HepG2 (cell line): Measurements from ENCODE around the gene ZC3H12A. TPM values are rescaled to one million over a fixed set of nuclear protein-coding genes. Genes with fewer than 3 reads are reported as not detected.

Source experiments
- ATAC-seq: fragments of 200-7000 bp; cut with Tn5 transposase; 3 replicates; pipeline ENCODE4 v1.9.1; 2020; ENCODE audit warnings: mild to moderate bottlenecking, moderate library complexity
- BruUV-seq: library from RNA; stranded (reverse); fragments of 400-500 nt; replicated peaks from 2 replicates; lab custom pipeline; 2021; lab: Mats Ljungman, UMichigan
- CTCF ChIA-PET: fragments of 300-600 bp; formaldehyde crosslinking; extraction: SDS; loops from one replicate; lab custom pipeline; 2021; ENCODE audit warnings: low total read pairs, inconsistent platforms, low intra/inter-chr PET ratio; lab: Yijun Ruan, JAX
- POLR2A ChIA-PET: fragments of 350-600 bp; sonication (Branson Sonifier 250); formaldehyde crosslinking; loops from one replicate; lab custom pipeline; 2020; ENCODE audit warnings: antibody characterized with exemption, inconsistent platforms; lab: Yijun Ruan, JAX
- DNase-seq: peaks from one replicate; pipeline ENCODE4 v3.0.0-alpha.2; 2015; ENCODE audit warnings: low spot score
- FAIRE-seq: peaks from 3 replicates; lab custom pipeline; 2011; peaks lifted over from hg19 to GRCh38; lab: Jason Lieb, UNC
- H2AFZ ChIP-seq: one replicate; pipeline ENCODE4 v1.6.1; 2011; ENCODE audit warnings: low read length, inconsistent platforms
- H3K27ac ChIP-seq: fragments of 300-600 bp; 3 replicates; pipeline ENCODE4 v1.8.0; 2011; ENCODE audit warnings: mixed run types, mild to moderate bottlenecking, mixed read lengths, low read length, inconsistent platforms; ENCODE audit not compliant: insufficient read depth; ENCODE audit errors: extremely low read length
- H3K27me3 ChIP-seq, 2 experiments: fragments of 200-600 bp in 1 of 2; 2 replicates in 1 of 2; 3 replicates in 1 of 2; pipeline versions ENCODE4 v1.6.0 to v1.8.0; 2011; ENCODE audit warnings: low read length in 2 of 2, mild to moderate bottlenecking in 2 of 2, moderate library complexity in 2 of 2, inconsistent platforms in 1 of 2; ENCODE audit not compliant: insufficient read depth in 2 of 2, control insufficient read depth in 1 of 2
- H3K36me3 ChIP-seq, 2 experiments: fragments of 200-600 bp in 1 of 2; replicated peaks in 1 of 2; 2 replicates in 1 of 2; 3 replicates in 1 of 2; pipeline versions ENCODE4 v1.5.1 to v1.8.0; 2011; ENCODE audit warnings: low read length in 2 of 2, inconsistent platforms in 1 of 2; ENCODE audit not compliant: insufficient read depth in 2 of 2, control insufficient read depth in 1 of 2
- H3K4me1 ChIP-seq: 2 replicates; pipeline ENCODE4 v1.5.1; 2012; ENCODE audit warnings: low read length, inconsistent platforms; ENCODE audit not compliant: insufficient read depth
- H3K4me2 ChIP-seq: 2 replicates; pipeline ENCODE4 v1.6.0; 2011; ENCODE audit warnings: low read depth, low read length, inconsistent platforms
- H3K4me3 ChIP-seq, 3 experiments: fragments of 200-600 bp in 1 of 3; sonication (generic), shearing (Covaris generic) in 1 of 3; replicated peaks in 1 of 3; 2 replicates each; pipeline ENCODE4 v1.5.1; 2011 to 2016; ENCODE audit warnings: low read length in 3 of 3, inconsistent platforms in 2 of 3, low read depth in 2 of 3, mild to moderate bottlenecking in 2 of 3, control low read depth in 1 of 3, mixed read lengths in 1 of 3; ENCODE audit not compliant: insufficient read depth in 1 of 3
- H3K79me2 ChIP-seq: one replicate; pipeline ENCODE4 v1.6.1; 2011; ENCODE audit warnings: low read length, inconsistent platforms; ENCODE audit not compliant: insufficient read depth
- H3K9ac ChIP-seq: 2 replicates; pipeline ENCODE4 v1.6.0; 2011; ENCODE audit warnings: mild to moderate bottlenecking, low read depth, low read length, inconsistent platforms; ENCODE audit not compliant: insufficient read depth
- H3K9me3 ChIP-seq: 2 replicates; pipeline ENCODE4 v1.5.1; 2012; ENCODE audit warnings: mild to moderate bottlenecking, low read length
- H4K20me1 ChIP-seq: 2 replicates; pipeline ENCODE4 v1.6.0; 2011; ENCODE audit warnings: inconsistent platforms, mild to moderate bottlenecking, low read length, moderate library complexity; ENCODE audit not compliant: insufficient read depth
- ADNP ChIP-seq: sonication (generic); formaldehyde crosslinking; IDR thresholded peaks from 2 replicates; pipeline ENCODE4 v1.4.0; 2020; ENCODE audit warnings: missing genetic modification reagents
- BRD4 ChIP-seq: sonication (generic); formaldehyde crosslinking; IDR thresholded peaks from 2 replicates; pipeline ENCODE4 v1.4.0; 2020; ENCODE audit warnings: missing genetic modification reagents
- FOSL1 ChIP-seq: sonication (generic); formaldehyde crosslinking; IDR thresholded peaks from 2 replicates; pipeline ENCODE4 v1.9.0; 2021; ENCODE audit warnings: missing genetic modification reagents, borderline replicate concordance
- GABPA ChIP-seq, 2 experiments: IDR thresholded peaks; 2 replicates each; pipeline ENCODE4 v1.6.1; 2011 to 2016; ENCODE audit warnings: low read depth in 2 of 2, low read length in 1 of 2, missing biosample characterization in 1 of 2, missing genetic modification characterization in 1 of 2
- HOXD1 ChIP-seq: sonication (generic); formaldehyde crosslinking; IDR thresholded peaks from 2 replicates; pipeline ENCODE4 v1.5.0; 2020; ENCODE audit warnings: missing genetic modification reagents
- SRSF9 ChIP-seq: fragments of 200-400 bp; formaldehyde crosslinking; IDR thresholded peaks from 2 replicates; pipeline ENCODE4 v1.6.1; 2018; ENCODE audit warnings: borderline replicate concordance, mild to moderate bottlenecking, low read depth, low read length; ENCODE audit not compliant: insufficient read depth, poor library complexity, severe bottlenecking
- TOE1 ChIP-seq: sonication (generic); formaldehyde crosslinking; IDR thresholded peaks from 2 replicates; pipeline ENCODE4 v1.4.0; 2020; ENCODE audit warnings: mild to moderate bottlenecking, missing genetic modification reagents
- ZFY ChIP-seq: sonication (generic); formaldehyde crosslinking; IDR thresholded peaks from 2 replicates; pipeline ENCODE4 v1.4.0; 2020; ENCODE audit warnings: missing genetic modification reagents
- ZNF562 ChIP-seq: sonication (generic); formaldehyde crosslinking; IDR thresholded peaks from 2 replicates; pipeline ENCODE4 v1.8.0; 2022; ENCODE audit warnings: missing genetic modification reagents, borderline replicate concordance
- ZNF674 ChIP-seq: sonication (generic); formaldehyde crosslinking; IDR thresholded peaks from 2 replicates; pipeline ENCODE4 v1.5.0; 2020; ENCODE audit warnings: low read depth, mild to moderate bottlenecking, missing genetic modification reagents
- ZNF879 ChIP-seq: sonication (generic); formaldehyde crosslinking; IDR thresholded peaks from 2 replicates; pipeline ENCODE4 v1.8.1; 2023; ENCODE audit warnings: missing genetic modification reagents
- WGBS: methylation state at CpG from one replicate; pipeline ENCODE4 v1.1.6; 2017; ENCODE audit warnings: low lambda C conversion rate; 5-methylcytosine and 5-hydroxymethylcytosine counted together
- in situ Hi-C: cut with HindIII; loops from 2 replicates; pipeline ENCODE4 v1.10.0; 2017; ENCODE audit warnings: low pct_unique_long_range_greater_than_20kb; ENCODE audit not compliant: extremely low pct_ligation_motif_present
- intact Hi-C: fragments of 100-400 bp; cut with micrococcal nuclease; formaldehyde crosslinking; loops from one replicate; pipeline ENCODE4 v1.10.0; 2022; ENCODE audit not compliant: unreplicated experiment
- polyA plus RNA-seq, 8 experiments: library from polyadenylated mRNA; depleted of rRNA in 3 of 8; stranded (reverse) in 7 of 8; unstranded in 1 of 8; fragments of >200 nt; fragmentation: Illumina TruSeq in 4 of 8; extraction: Trizol in 4 of 8; gene quantifications; 2 replicates each; pipeline versions ENCODE4 v1.2.1 to v1.2.3, GENCODE V29; 2011 to 2016; ENCODE audit warnings: low read depth in 4 of 8, missing spikeins in 1 of 8, mixed read lengths in 1 of 8; ENCODE audit not compliant: insufficient read depth in 1 of 8
- total RNA-seq, 5 experiments: library from RNA; depleted of rRNA; stranded (reverse); fragments of >200 nt; fragmentation: Illumina TruSeq; extraction: Trizol; gene quantifications; 2 replicates each; pipeline ENCODE4 v1.2.3, GENCODE V29; 2016; ENCODE audit warnings: low read depth in 1 of 5
- TF ChIP-seq, protein P1 (sequence below): sonication (generic); IDR thresholded peaks from 2 replicates; pipeline ENCODE4 v1.6.1; 2016; ENCODE audit warnings: low read depth, borderline replicate concordance
- TF ChIP-seq, protein P2 (sequence below): sonication (generic); formaldehyde crosslinking; IDR thresholded peaks from 2 replicates; pipeline ENCODE4 v1.5.0; 2020; ENCODE audit warnings: missing genetic modification reagents
- TF ChIP-seq, protein P3 (sequence below): sonication (generic); formaldehyde crosslinking; IDR thresholded peaks from 2 replicates; pipeline ENCODE4 v1.9.0; 2021; ENCODE audit warnings: missing genetic modification reagents, borderline replicate concordance

The ZC3H12A gene
- total and polyA plus RNA-seq, 2 of the 13 experiments (the other 11 are each of a cell fraction or from before 2014, with no cell fraction given) = 6.8 to 13.3 TPM

DNA sequence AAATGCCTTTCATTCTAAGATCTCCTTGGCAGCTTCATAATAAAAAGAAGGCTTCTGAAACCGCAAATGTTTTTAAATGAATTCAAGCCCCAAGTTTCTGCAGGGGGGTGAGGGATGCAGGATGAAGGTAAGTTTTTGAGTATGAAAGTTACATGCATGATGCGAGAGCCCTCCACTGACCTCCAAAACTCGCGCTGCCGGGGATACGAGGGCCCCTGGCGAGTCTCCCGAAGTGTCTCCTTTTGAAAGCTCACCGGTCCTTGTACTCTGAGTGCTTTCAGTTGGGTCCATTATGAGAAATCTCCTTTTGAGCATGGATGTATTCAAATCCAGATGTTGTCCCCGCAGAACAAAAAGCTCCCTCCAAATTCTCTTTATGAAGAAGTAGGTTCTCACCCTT is 18.9 kb upstream of the ZC3H12A start:
- no TSS peak for BruUV-seq
- no peak for FAIRE-seq
- TF ChIP-seq, protein P1, sequence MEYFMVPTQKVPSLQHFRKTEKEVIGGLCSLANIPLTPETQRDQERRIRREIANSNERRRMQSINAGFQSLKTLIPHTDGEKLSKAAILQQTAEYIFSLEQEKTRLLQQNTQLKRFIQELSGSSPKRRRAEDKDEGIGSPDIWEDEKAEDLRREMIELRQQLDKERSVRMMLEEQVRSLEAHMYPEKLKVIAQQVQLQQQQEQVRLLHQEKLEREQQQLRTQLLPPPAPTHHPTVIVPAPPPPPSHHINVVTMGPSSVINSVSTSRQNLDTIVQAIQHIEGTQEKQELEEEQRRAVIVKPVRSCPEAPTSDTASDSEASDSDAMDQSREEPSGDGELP = no peak
- TF ChIP-seq HOXD1 (CRISPR knock-in tag) (no peak), TOE1 (CRISPR knock-in tag) (no peak)
- TF ChIP-seq, all 625 proteins: peak for 0
- Histone ChIP-seq H4K20me1 (no peaks in the 10 kb centered on the region), H3K36me3 (no peaks in the 10 kb centered on the region), H3K9me3 (no peaks in the 10 kb centered on the region), H3K27ac (no peak overlapping the region), H3K4me2 (no peak overlapping the region), H2AFZ (no peak overlapping the region), H3K4me3 (no peak overlapping the region), H3K27me3 (peaks cover 0 to 8% of the 10 kb centered on the region in 2 experiments; a peak in 1 of 5 replicates), H3K79me2 (no peaks in the 10 kb centered on the region), H3K4me1 (peaks cover 5% of the 10 kb centered on the region; the same call in 1 of the 2 replicates), H3K9ac (no peak overlapping the region)
- in situ Hi-C loops = loop anchor here (5.0 kb wide), 1 partner anchor 227 kb away; no protein-coding TSS in a partner anchor
- 95% methylated on average over 10 of the region's 10 CpGs for WGBS
- ATAC-seq (no peak), DNase-seq (no peak)
- ChIA-PET CTCF (interaction anchor here (1.3 to 2.8 kb wide), 2 partner anchors 32 to 227 kb away, joined by 3 to 61 read pairs; no protein-coding TSS in a partner anchor), POLR2A (interaction anchor here (0.8 to 3.0 kb wide), 4 partner anchors 19 to 59 kb away, joined by 3 to 9 read pairs (median 4); partner anchors contain the start of genes MEAF6 and ZC3H12A)
- intact Hi-C loops = loop anchor here (1.0 kb wide), 1 partner anchor 32 kb away; no protein-coding TSS in a partner anchor

DNA sequence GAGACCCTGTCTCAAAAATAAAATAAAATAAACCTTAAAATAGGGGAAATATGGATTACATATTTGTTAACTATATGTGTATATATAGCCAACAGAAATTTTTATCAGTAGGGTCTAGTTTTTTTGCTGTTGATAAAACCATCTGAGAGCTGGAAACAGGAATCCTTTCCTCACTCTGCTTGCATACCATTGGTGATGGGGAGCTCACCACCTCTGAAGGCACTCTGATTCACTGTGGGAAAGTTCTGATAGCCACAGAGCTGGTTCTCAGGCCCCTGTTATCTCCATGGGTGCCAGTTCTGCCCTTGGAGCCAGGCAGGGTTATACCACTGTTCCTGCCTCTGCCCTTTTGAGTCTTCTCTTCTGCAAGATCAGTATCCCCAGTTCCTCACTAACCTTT is 17.8 kb upstream of the ZC3H12A start:
- Histone ChIP-seq H3K9ac (no peak overlapping the region), H4K20me1 (no peaks in the 10 kb centered on the region), H2AFZ (no peak overlapping the region), H3K4me3 (no peak overlapping the region), H3K9me3 (no peaks in the 10 kb centered on the region), H3K27me3 (0 out of 5 replicates have a peak, but pooled peaks cover 0 to 8% of the 10 kb centered on the region in 2 experiments), H3K36me3 (no peaks in the 10 kb centered on the region), H3K4me2 (no peak overlapping the region), H3K79me2 (no peaks in the 10 kb centered on the region), H3K27ac (no peak overlapping the region), H3K4me1 (peaks cover 11% of the 10 kb centered on the region)
- ChIA-PET CTCF (interaction anchor here (2.8 kb wide), 1 partner anchor 31 kb away, joined by 61 read pairs; no protein-coding TSS in a partner anchor), POLR2A (interaction anchor here (1.2 to 3.0 kb wide), 3 partner anchors 14 to 22 kb away, joined by 3 to 9 read pairs (median 6); partner anchors contain the start of gene ZC3H12A)
- no peak for DNase-seq
- ATAC-seq = no peak
- FAIRE-seq = no peak
- BruUV-seq = no TSS peak
- in situ Hi-C loops = loop anchor here (5.0 kb wide), 1 partner anchor 226 kb away; no protein-coding TSS in a partner anchor
- intact Hi-C loops = no loop called here
- TF ChIP-seq, protein P2, sequence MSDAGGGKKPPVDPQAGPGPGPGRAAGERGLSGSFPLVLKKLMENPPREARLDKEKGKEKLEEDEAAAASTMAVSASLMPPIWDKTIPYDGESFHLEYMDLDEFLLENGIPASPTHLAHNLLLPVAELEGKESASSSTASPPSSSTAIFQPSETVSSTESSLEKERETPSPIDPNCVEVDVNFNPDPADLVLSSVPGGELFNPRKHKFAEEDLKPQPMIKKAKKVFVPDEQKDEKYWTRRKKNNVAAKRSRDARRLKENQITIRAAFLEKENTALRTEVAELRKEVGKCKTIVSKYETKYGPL (CRISPR knock-in tag) = no peak
- no peak for TF ChIP-seq ZFY
- no peak for TF ChIP-seq BRD4 (CRISPR knock-in tag)
- TF ChIP-seq FOSL1 (CRISPR knock-in tag) = no peak
- no peak for TF ChIP-seq ZNF879 (CRISPR knock-in tag)
- TF ChIP-seq ZNF562 (CRISPR knock-in tag) = no peak
- TF ChIP-seq SRSF9 = no peak
- no peak for TF ChIP-seq ADNP (CRISPR knock-in tag)
- no peak for TF ChIP-seq GABPA (IDR thresholded peaks at IDR 0.05; ENCODE audit: low read depth, low read length)
- TF ChIP-seq GABPA (CRISPR knock-in tag; IDR thresholded peaks at IDR 0.05; ENCODE audit: low read depth) = no peak
- TF ChIP-seq ZNF674 (CRISPR knock-in tag) = no peak
- TF ChIP-seq, protein P3, sequence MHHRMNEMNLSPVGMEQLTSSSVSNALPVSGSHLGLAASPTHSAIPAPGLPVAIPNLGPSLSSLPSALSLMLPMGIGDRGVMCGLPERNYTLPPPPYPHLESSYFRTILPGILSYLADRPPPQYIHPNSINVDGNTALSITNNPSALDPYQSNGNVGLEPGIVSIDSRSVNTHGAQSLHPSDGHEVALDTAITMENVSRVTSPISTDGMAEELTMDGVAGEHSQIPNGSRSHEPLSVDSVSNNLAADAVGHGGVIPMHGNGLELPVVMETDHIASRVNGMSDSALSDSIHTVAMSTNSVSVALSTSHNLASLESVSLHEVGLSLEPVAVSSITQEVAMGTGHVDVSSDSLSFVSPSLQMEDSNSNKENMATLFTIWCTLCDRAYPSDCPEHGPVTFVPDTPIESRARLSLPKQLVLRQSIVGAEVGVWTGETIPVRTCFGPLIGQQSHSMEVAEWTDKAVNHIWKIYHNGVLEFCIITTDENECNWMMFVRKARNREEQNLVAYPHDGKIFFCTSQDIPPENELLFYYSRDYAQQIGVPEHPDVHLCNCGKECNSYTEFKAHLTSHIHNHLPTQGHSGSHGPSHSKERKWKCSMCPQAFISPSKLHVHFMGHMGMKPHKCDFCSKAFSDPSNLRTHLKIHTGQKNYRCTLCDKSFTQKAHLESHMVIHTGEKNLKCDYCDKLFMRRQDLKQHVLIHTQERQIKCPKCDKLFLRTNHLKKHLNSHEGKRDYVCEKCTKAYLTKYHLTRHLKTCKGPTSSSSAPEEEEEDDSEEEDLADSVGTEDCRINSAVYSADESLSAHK (CRISPR knock-in tag) = no peak
